Gastrocnemius medialis (tissue), 4 donors: ENCODE measurements around the gene MED17. TPM values are rescaled to one million over a fixed set of nuclear protein-coding genes. Genes with fewer than 3 reads are reported as not detected.

Experiments
- ATAC-seq, 2 donors: fragments of 150-250 bp; one replicate each; pipeline ENCODE4 v1.9.1; 2016
- DNase-seq, 2 donors: peaks; one replicate each; pipeline ENCODE4 v3.0.0-alpha.2; 2019
- H3K27ac ChIP-seq, 4 donors: fragments of 200-600 bp; sonication (generic); 1 replicate in 1 of 4; 2 replicates in 3 of 4; pipeline ENCODE4 v1.5.1; 2016 to 2018; ENCODE audit warnings: mild to moderate bottlenecking in 2 of 4, moderate library complexity in 1 of 4
- H3K27me3 ChIP-seq, 3 donors: fragments of 200-600 bp; sonication (generic) in 2 of 3; 1 replicate in 1 of 3; 2 replicates in 2 of 3; pipeline versions ENCODE4 v1.5.1 to v1.6.0; 2016 to 2019; ENCODE audit warnings: mild to moderate bottlenecking in 1 of 3, moderate library complexity in 1 of 3
- H3K36me3 ChIP-seq, 2 donors: fragments of 200-600 bp; sonication (generic) in 1 of 2; one replicate each; pipeline ENCODE4 v1.5.1; 2017 to 2018
- H3K4me1 ChIP-seq, 2 donors: fragments of 200-600 bp; sonication (generic) in 1 of 2; one replicate each; pipeline ENCODE4 v1.5.1; 2016 to 2017; ENCODE audit warnings: mild to moderate bottlenecking in 2 of 2
- H3K4me3 ChIP-seq, 4 donors: fragments of 200-600 bp; sonication (generic) in 3 of 4; 1 replicate in 1 of 4; 2 replicates in 3 of 4; pipeline ENCODE4 v1.5.1; 2016 to 2019; ENCODE audit warnings: mild to moderate bottlenecking in 2 of 4
- H3K9me3 ChIP-seq, 3 donors: fragments of 200-600 bp; sonication (generic) in 2 of 3; 1 replicate in 1 of 3; 2 replicates in 2 of 3; pipeline ENCODE4 v1.5.1; 2016 to 2019
- CTCF ChIP-seq, 5 experiments: fragments of 450-650 bp in 3 of 5; fragments of 200-600 bp in 2 of 5; sonication (generic) in 2 of 5; IDR thresholded peaks in 4 of 5; conservative IDR thresholded peaks in 1 of 5; 1 replicate in 4 of 5; 2 replicates in 1 of 5; pipeline ENCODE4 v1.5.1; 2016 to 2019; ENCODE audit warnings: antibody characterized with exemption in 5 of 5, mild to moderate bottlenecking in 3 of 5, moderate library complexity in 3 of 5
- POLR2A ChIP-seq, 2 donors: fragments of 450-650 bp; IDR thresholded peaks; one replicate each; pipeline ENCODE4 v1.6.1; 2017; ENCODE audit warnings: antibody characterized with exemption in 2 of 2, mild to moderate bottlenecking in 2 of 2, moderate library complexity in 2 of 2
- in situ Hi-C, 4 donors: fragments of 200-750 bp; cut with MboI; loops; one replicate each; pipeline versions ENCODE4 v1.15.0 to v1.8.0; 2017; ENCODE audit warnings: low sequenced_read_pairs in 4 of 4
- intact Hi-C: fragments of 100-400 bp; cut with DNase I; formaldehyde crosslinking; loops from one replicate; pipeline ENCODE4 v1.15.1; 2023; ENCODE audit warnings: low total_unique reads
- total RNA-seq, 4 donors: library from RNA; depleted of rRNA; stranded (reverse); fragments of >200 nt; gene quantifications; one replicate each; pipeline versions ENCODE4 v1.1.0 to v1.2.3, GENCODE V29; 2016

MED17 gene
- total RNA-seq, 4 donors from 2014 or later = 12.3 to 14.0 (median 13.4) TPM

- ATAC-seq (no peak), DNase-seq (no peak)
- Histone ChIP-seq H3K4me1 (peaks cover 27 to 35% of the 10 kb centered on the region in 2 donors), H3K27me3 (no peaks in the 10 kb centered on the region), H3K36me3 (peaks cover 0 to 6% of the 10 kb centered on the region in 2 donors), H3K4me3 (peak overlapping the region; percentile 73 to 98 (median 91)), H3K27ac (peak overlapping the region; percentile 91 to 94 (median 94)), H3K9me3 (no peaks in the 10 kb centered on the region)
- in situ Hi-C loops = loop anchor here in 2 of 4 donors (25.0 kb wide), 1 partner anchor 704 kb away; the partner anchor contains the start of genes ANKRD49 (in 2 of the 2) and MRE11 (in 2 of the 2)
- intact Hi-C loops = loop anchor here (5.0 kb wide), 1 partner anchor 121 kb away; the partner anchor contains the start of gene CEP295
- TF ChIP-seq POLR2A (IDR thresholded peaks at IDR 0.05) = no peak
- TF ChIP-seq CTCF (IDR thresholded peaks at IDR 0.05 in 4 of 5, conservative IDR thresholded peaks at IDR 0.05 in 1 of 5) = no peak
Measured at GRCh38 chr11:93783362-93783761, 720 bp upstream of the MED17 start.

GRCh38 chr11:93783765-93784144 is 327 bp upstream of the MED17 start:
- DNase-seq (no peak), ATAC-seq (peak; percentile 28 to 40)
- peak overlapping the region; percentile 73 to 98 (median 91) for H3K4me3 ChIP-seq
- H3K36me3 ChIP-seq = peaks cover 0 to 10% of the 10 kb centered on the region in 2 donors
- no peak for TF ChIP-seq CTCF (IDR thresholded peaks at IDR 0.05 in 4 of 5, conservative IDR thresholded peaks at IDR 0.05 in 1 of 5)
- no peak for TF ChIP-seq POLR2A (IDR thresholded peaks at IDR 0.05)
- H3K27me3 ChIP-seq = no peaks in the 10 kb centered on the region
- H3K4me1 ChIP-seq = peaks cover 27 to 35% of the 10 kb centered on the region in 2 donors
- peak overlapping the region; percentile 91 to 94 (median 94) for H3K27ac ChIP-seq
- in situ Hi-C loops (loop anchor here in 2 of 4 donors (25.0 kb wide), 1 partner anchor 704 kb away; the partner anchor contains the start of genes ANKRD49 (in 2 of the 2) and MRE11 (in 2 of the 2)), intact Hi-C loops (loop anchor here (1.0 to 5.0 kb wide), 3 partner anchors 42 to 1190 kb away; partner anchors contain the start of genes C11orf54, CEP295, CWC15 and KDM4D)
- H3K9me3 ChIP-seq = no peaks in the 10 kb centered on the region

- no peaks in the 10 kb centered on the region for H3K27me3 ChIP-seq
- peaks cover 27 to 35% of the 10 kb centered on the region in 2 donors for H3K4me1 ChIP-seq
- peaks cover 0 to 15% of the 10 kb centered on the region in 2 donors for H3K36me3 ChIP-seq
- in situ Hi-C loops = loop anchor here in 2 of 4 donors (25.0 kb wide), 1 partner anchor 702 kb away; the partner anchor contains the start of genes ANKRD49 (in 2 of the 2) and MRE11 (in 2 of the 2)
- TF ChIP-seq CTCF (IDR thresholded peaks at IDR 0.05 in 4 of 5, conservative IDR thresholded peaks at IDR 0.05 in 1 of 5) (no peak), POLR2A (IDR thresholded peaks at IDR 0.05) (no peak)
- no peak for DNase-seq
- peak overlapping the region; percentile 73 to 98 (median 91) for H3K4me3 ChIP-seq
- H3K9me3 ChIP-seq = no peaks in the 10 kb centered on the region
- peak overlapping the region; percentile 91 to 94 (median 94) for H3K27ac ChIP-seq
- ATAC-seq = no peak
- intact Hi-C loops = loop anchor here (1.0 to 5.0 kb wide), 3 partner anchors 44 to 1188 kb away; partner anchors contain the start of genes C11orf54, CEP295, CWC15 and KDM4D
Measured at GRCh38 chr11:93784935-93785360, 866 bp downstream of the MED17 start.

GRCh38 chr11:93791493-93791892 is 7.4 kb downstream of the MED17 start:
- Histone ChIP-seq H3K27me3 (no peaks in the 10 kb centered on the region), H3K4me3 (no peak overlapping the region), H3K27ac (no peak overlapping the region), H3K4me1 (peaks cover 9 to 15% of the 10 kb centered on the region in 2 donors), H3K9me3 (no peaks in the 10 kb centered on the region), H3K36me3 (peaks cover 0 to 74% of the 10 kb centered on the region in 2 donors)
- DNase-seq (no peak), ATAC-seq (no peak)
- no peak for TF ChIP-seq POLR2A (IDR thresholded peaks at IDR 0.05)
- no peak for TF ChIP-seq CTCF (IDR thresholded peaks at IDR 0.05 in 4 of 5, conservative IDR thresholded peaks at IDR 0.05 in 1 of 5)
- in situ Hi-C loops = loop anchor here in 2 of 4 donors (25.0 kb wide), 1 partner anchor 696 kb away; the partner anchor contains the start of genes ANKRD49 (in 2 of the 2) and MRE11 (in 2 of the 2)
- intact Hi-C loops = no loop called here
